Astrocyte (in vitro differentiated cells and primary cell): ENCODE measurements around the gene TBCC. TPM values are rescaled to one million over a fixed set of nuclear protein-coding genes. Genes with fewer than 3 reads are reported as not detected.
"Not testable (repeated sequence)": the region's sequence is repeated elsewhere in the genome, so short reads cannot be mapped to it uniquely, and the experiment has no call there.

ENCODE experiments used
- DNase-seq: peaks from one replicate; pipeline ENCODE4 v3.0.0-alpha.2; 2010; ENCODE audit warnings: low read depth
- FAIRE-seq: peaks from 2 replicates; lab custom pipeline; 2011; peaks lifted over from hg19 to GRCh38; lab: Jason Lieb, UNC
- H2AFZ ChIP-seq: 2 replicates; pipeline ENCODE4 v1.6.0; 2012; ENCODE audit warnings: low read depth, low read length, inconsistent platforms
- H3K27ac ChIP-seq: 2 replicates; pipeline ENCODE4 v1.5.1; 2011; ENCODE audit warnings: low read depth, low read length, inconsistent platforms
- H3K27me3 ChIP-seq: 2 replicates; pipeline ENCODE4 v1.6.0; 2011; ENCODE audit warnings: low read length, inconsistent platforms; ENCODE audit not compliant: insufficient read depth
- H3K36me3 ChIP-seq: 2 replicates; pipeline ENCODE4 v1.5.1; 2011; ENCODE audit warnings: low read length, inconsistent platforms; ENCODE audit not compliant: insufficient read depth
- H3K4me1 ChIP-seq: 2 replicates; pipeline ENCODE4 v1.5.1; 2011; ENCODE audit warnings: low read length, inconsistent platforms; ENCODE audit not compliant: insufficient read depth
- H3K4me2 ChIP-seq: 2 replicates; pipeline ENCODE4 v1.6.0; 2012; ENCODE audit warnings: low read length, inconsistent platforms
- H3K4me3 ChIP-seq: 2 replicates; pipeline ENCODE4 v1.5.1; 2011; ENCODE audit warnings: low read depth, mild to moderate bottlenecking, low read length, inconsistent platforms; ENCODE audit not compliant: insufficient read depth
- H3K79me2 ChIP-seq: 2 replicates; pipeline ENCODE4 v1.6.0; 2012; ENCODE audit warnings: mild to moderate bottlenecking, low read length, inconsistent platforms; ENCODE audit not compliant: insufficient read depth
- H3K9ac ChIP-seq: 2 replicates; pipeline ENCODE4 v1.6.0; 2012; ENCODE audit warnings: mild to moderate bottlenecking, low read length, inconsistent platforms
- H3K9me3 ChIP-seq: 2 replicates; pipeline ENCODE4 v1.5.1; 2012; ENCODE audit warnings: low read depth, mild to moderate bottlenecking, low read length, inconsistent platforms; ENCODE audit not compliant: insufficient read depth
- H4K20me1 ChIP-seq: 2 replicates; pipeline ENCODE4 v1.6.0; 2012; ENCODE audit warnings: low read length, inconsistent platforms; ENCODE audit not compliant: insufficient read depth
- H3K27ac Mint-ChIP-seq: one replicate; pipeline ENCODE4 v1.8.0; 2021; ENCODE audit warnings: mild to moderate bottlenecking, mixed read lengths; ENCODE audit not compliant: unreplicated experiment
- H3K27me3 Mint-ChIP-seq: one replicate; pipeline ENCODE4 v1.8.0; 2021; ENCODE audit warnings: low read depth, mixed read lengths; ENCODE audit not compliant: unreplicated experiment
- H3K36me3 Mint-ChIP-seq: one replicate; pipeline ENCODE4 v1.8.0; 2021; ENCODE audit warnings: low read depth, mixed read lengths; ENCODE audit not compliant: unreplicated experiment
- H3K4me1 Mint-ChIP-seq: one replicate; pipeline ENCODE4 v1.8.0; 2021; ENCODE audit warnings: low read depth, mixed read lengths; ENCODE audit not compliant: unreplicated experiment
- H3K4me3 Mint-ChIP-seq: one replicate; pipeline ENCODE4 v1.8.0; 2021; ENCODE audit warnings: mild to moderate bottlenecking, moderate library complexity, mixed read lengths; ENCODE audit not compliant: unreplicated experiment
- H3K9me3 Mint-ChIP-seq: one replicate; pipeline ENCODE4 v1.8.0; 2021; ENCODE audit warnings: mild to moderate bottlenecking, mixed read lengths; ENCODE audit not compliant: unreplicated experiment
- EZH2 ChIP-seq: IDR thresholded peaks from 2 replicates; pipeline ENCODE4 v1.6.1; 2012; ENCODE audit warnings: mild to moderate bottlenecking, low read length, inconsistent platforms; ENCODE audit not compliant: insufficient read depth
- total RNA-seq: library from RNA; stranded (reverse); gene quantifications from 2 replicates; pipeline ENCODE4 v1.2.1, GENCODE V29; 2021
- TF ChIP-seq, protein P1 (sequence below): IDR thresholded peaks from 2 replicates; pipeline ENCODE4 v1.5.1; 2011; ENCODE audit warnings: low read depth, mild to moderate bottlenecking, inconsistent platforms, low read length, moderate library complexity; ENCODE audit not compliant: insufficient read depth

Gene TBCC
- total RNA-seq, 1 donor from 2014 or later: 25.8 TPM

DNA sequence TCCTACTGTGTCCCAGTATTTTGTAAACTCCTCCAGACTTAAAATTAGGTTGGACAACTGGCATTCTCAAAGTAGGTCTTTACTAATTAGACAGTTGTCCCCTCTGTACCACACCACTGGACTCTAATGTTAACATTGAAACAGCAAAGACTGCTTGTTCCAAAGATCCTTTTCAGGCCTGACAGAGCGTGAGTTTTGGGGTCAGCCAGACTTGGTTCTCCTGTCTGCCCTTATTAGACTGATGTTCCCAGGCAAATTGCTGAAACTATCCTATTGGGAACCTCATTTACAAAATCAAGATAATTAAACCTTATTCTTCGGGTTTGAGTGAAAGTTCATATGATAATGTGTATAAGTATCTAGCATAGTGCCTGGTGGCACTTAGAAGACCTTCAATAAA lies 32.2 kb upstream of the TBCC start:
- no peak overlapping the region for H3K4me2 ChIP-seq
- FAIRE-seq: no peak
- Mint-ChIP-seq H3K4me3 (no peak overlapping the region), H3K36me3 (no peaks in the 10 kb centered on the region), H3K27ac (no peak overlapping the region), H3K9me3 (no peaks in the 10 kb centered on the region), H3K4me1 (peaks cover 25% of the 10 kb centered on the region), H3K27me3 (no peaks in the 10 kb centered on the region)
- no peaks in the 10 kb centered on the region for H4K20me1 ChIP-seq
- H3K4me1 ChIP-seq: peaks cover 3% of the 10 kb centered on the region
- DNase-seq: no peak
- peaks cover 3% of the 10 kb centered on the region for H3K79me2 ChIP-seq
- no peaks in the 10 kb centered on the region for H3K9me3 ChIP-seq
- no peak overlapping the region for H2AFZ ChIP-seq
- H3K36me3 ChIP-seq: no peaks in the 10 kb centered on the region
- H3K27me3 ChIP-seq: no peaks in the 10 kb centered on the region
- no peak overlapping the region for H3K4me3 ChIP-seq
- no peak overlapping the region for H3K9ac ChIP-seq
- no peak overlapping the region for H3K27ac ChIP-seq
- no peak for TF ChIP-seq EZH2
- TF ChIP-seq, protein P1, sequence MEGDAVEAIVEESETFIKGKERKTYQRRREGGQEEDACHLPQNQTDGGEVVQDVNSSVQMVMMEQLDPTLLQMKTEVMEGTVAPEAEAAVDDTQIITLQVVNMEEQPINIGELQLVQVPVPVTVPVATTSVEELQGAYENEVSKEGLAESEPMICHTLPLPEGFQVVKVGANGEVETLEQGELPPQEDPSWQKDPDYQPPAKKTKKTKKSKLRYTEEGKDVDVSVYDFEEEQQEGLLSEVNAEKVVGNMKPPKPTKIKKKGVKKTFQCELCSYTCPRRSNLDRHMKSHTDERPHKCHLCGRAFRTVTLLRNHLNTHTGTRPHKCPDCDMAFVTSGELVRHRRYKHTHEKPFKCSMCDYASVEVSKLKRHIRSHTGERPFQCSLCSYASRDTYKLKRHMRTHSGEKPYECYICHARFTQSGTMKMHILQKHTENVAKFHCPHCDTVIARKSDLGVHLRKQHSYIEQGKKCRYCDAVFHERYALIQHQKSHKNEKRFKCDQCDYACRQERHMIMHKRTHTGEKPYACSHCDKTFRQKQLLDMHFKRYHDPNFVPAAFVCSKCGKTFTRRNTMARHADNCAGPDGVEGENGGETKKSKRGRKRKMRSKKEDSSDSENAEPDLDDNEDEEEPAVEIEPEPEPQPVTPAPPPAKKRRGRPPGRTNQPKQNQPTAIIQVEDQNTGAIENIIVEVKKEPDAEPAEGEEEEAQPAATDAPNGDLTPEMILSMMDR: no peak

DNA sequence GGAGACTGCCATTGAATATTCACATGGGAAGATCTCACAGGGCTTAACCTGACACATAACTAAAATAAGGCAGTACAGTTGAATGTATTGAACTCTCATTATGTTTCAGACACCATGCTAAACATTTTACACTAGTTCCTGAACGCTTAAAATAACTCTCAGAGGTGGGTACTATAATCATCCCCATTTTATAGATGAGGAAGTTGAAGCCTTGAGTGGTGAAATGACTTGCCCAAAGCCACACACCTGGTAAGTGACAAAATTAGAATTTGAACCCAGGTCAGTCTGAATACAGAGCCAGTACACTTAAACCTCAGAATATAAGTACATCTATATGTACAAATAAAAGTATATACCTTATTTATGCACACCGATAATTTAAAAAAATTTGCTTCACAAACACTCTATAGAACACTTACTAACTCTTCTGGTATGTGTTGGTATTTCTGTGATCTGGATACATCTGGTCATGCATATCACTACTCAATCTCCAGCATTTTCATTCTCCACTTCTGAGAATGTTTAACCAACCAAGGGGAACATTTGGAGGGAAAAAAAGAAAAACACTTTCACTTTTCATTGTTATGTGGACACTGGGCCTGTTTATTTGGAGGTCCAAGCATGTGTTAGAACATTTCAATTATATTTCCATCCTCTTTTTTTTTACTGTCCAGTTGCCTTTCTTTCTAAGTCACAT lies 31.4 kb upstream of the TBCC start:
- Histone ChIP-seq H3K9ac (no peak overlapping the region), H3K27me3 (no peaks in the 10 kb centered on the region), H3K4me3 (no peak overlapping the region), H2AFZ (no peak overlapping the region), H3K79me2 (no peaks in the 10 kb centered on the region), H3K9me3 (no peaks in the 10 kb centered on the region), H4K20me1 (no peaks in the 10 kb centered on the region), H3K4me2 (peak overlapping the region; percentile 24), H3K36me3 (no peaks in the 10 kb centered on the region), H3K27ac (no peak overlapping the region), H3K4me1 (peaks cover 3% of the 10 kb centered on the region)
- peak; percentile 55 for DNase-seq
- Mint-ChIP-seq H3K27ac (no peak overlapping the region), H3K9me3 (no peaks in the 10 kb centered on the region), H3K27me3 (no peaks in the 10 kb centered on the region), H3K36me3 (no peaks in the 10 kb centered on the region), H3K4me3 (peak overlapping the region; percentile 9), H3K4me1 (peaks cover 25% of the 10 kb centered on the region)
- TF ChIP-seq, protein P1: no peak
- no peak for TF ChIP-seq EZH2
- FAIRE-seq: no peak

DNA sequence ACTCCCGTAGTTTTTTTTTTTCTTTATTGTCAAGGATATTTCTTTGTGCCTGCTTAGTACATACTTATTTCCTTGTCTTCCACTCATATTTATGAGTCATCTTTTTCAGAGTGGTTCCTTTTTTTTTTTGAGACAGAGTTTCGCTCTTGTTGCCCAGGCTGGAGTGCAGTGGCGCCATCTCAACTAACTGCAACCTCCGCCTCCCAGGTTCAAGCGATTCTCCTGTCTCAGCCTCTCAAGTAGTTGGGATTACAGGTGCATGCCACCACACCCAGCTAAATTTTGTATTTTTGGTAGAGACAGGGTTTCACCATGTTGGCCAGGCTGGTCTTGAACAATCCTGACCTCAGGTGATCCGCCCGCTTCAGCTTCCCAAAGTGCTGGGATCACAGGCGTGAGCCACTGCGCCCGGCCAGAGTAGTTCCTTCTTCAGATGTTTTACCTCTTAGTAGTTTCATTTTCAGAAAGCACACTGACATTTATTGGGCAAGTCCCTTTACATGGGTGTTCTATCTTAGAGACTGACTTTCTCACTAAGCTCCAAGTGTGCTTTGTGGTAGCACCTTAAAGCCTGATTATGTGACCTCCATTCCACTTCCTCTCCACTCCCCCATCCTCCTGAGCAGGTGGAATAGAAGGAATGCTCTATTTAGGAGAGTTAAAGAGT lies 29.1 kb upstream of the TBCC start:
- H3K27ac Mint-ChIP-seq, H4K20me1 ChIP-seq, H3K4me2 ChIP-seq, H3K27me3 Mint-ChIP-seq, H3K27ac ChIP-seq, H3K4me3 ChIP-seq, H3K27me3 ChIP-seq, H3K79me2 ChIP-seq, H3K4me1 ChIP-seq, H2AFZ ChIP-seq, H3K36me3 Mint-ChIP-seq, H3K36me3 ChIP-seq, H3K9ac ChIP-seq, H3K4me3 Mint-ChIP-seq, FAIRE-seq, H3K9me3 ChIP-seq, DNase-seq, H3K9me3 Mint-ChIP-seq: not testable (repeated sequence)
- H3K4me1 Mint-ChIP-seq: peaks cover 28% of the 10 kb centered on the region
